ENCODE results near the gene TXNDC11. TPM values are rescaled to one million over a fixed set of nuclear protein-coding genes. Genes with fewer than 3 reads are reported as not detected.

Gene TXNDC11
- total and polyA plus RNA-seq, 10 of the 15 experiments (the other 5 are each of a cell fraction or from before 2014, with no cell fraction given): 1.7 to 86.7 (median 54.4) TPM

DNA sequence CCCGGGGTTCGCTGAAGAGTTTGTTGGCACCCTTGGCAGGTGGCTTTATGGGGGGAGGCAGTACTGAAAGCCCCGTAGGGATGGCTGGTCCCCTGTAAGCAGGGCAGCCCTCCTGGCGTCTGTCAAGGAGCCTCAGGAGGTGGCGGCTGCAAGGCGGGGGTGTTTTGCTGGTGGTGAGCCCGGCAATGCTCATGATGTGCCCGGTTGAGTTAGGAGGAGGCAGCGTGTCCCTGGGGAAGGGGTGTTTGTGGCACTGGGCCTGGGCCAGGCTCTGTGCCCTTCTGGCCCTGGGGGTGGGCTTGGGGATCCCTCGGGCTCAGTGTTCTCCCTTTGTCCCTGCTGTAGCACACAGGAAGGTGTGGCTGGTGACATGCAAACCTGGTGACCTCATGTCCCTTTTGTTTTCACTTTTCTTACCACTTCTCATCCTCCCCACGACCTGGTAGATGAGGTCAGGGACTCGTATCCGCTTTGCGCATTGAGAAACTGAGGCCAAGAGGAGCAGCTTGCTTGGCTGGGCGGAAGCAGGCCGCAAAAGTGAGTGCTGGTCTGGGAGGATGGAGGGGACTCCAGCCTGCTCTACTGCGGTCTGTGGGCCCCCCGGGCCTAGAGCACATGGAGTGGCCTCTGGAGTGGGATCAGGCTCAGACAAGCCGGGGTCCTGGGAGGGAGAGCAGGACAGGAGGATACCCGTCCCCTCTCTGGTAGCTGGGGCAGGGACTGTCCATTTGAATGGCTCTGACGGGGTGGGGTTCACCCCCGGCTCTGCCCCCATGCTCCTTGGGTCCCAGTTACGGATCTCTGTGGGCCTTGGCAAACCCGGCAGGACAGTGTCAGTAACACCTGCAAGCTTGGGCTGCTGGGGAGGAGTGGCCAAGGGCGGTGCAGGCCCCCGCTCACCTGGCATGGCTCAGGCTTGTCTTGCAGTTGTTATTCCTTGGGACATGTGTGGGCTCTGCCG is 72.2 kb downstream of the TXNDC11 start (continued):
- TF ChIP-seq, protein P1, sequence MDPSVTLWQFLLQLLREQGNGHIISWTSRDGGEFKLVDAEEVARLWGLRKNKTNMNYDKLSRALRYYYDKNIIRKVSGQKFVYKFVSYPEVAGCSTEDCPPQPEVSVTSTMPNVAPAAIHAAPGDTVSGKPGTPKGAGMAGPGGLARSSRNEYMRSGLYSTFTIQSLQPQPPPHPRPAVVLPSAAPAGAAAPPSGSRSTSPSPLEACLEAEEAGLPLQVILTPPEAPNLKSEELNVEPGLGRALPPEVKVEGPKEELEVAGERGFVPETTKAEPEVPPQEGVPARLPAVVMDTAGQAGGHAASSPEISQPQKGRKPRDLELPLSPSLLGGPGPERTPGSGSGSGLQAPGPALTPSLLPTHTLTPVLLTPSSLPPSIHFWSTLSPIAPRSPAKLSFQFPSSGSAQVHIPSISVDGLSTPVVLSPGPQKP (IDR thresholded peaks at IDR 0.05; ENCODE audit: low read depth, low read length): no peak
- TF ChIP-seq ZBED1 (IDR thresholded peaks at IDR 0.05; ENCODE audit: borderline replicate concordance) (no peak; the same call in 1 of the 2 replicates), TAF1 (IDR thresholded peaks at IDR 0.05; ENCODE audit: borderline replicate concordance, low read depth, low read length) (no peak), ZNF274 (IDR thresholded peaks at IDR 0.05; ENCODE audit: insufficient read depth, insufficient read length) (no peak), SIX5 (IDR thresholded peaks at IDR 0.05; ENCODE audit: low read depth, low read length, severe bottlenecking) (no peak), JUND (IDR thresholded peaks at IDR 0.05; ENCODE audit: low read depth, low read length) (peak; percentile 46; the same call in 1 of the 2 replicates), TCF12 (IDR thresholded peaks at IDR 0.05; ENCODE audit: low read depth, low read length) (no peak), TCF7 (IDR thresholded peaks at IDR 0.05; ENCODE audit: borderline replicate concordance) (no peak), CREM (IDR thresholded peaks at IDR 0.05; ENCODE audit: low read depth) (peak; percentile 93), IRF4 (IDR thresholded peaks at IDR 0.05; ENCODE audit: low read depth, low read length) (0 out of 2 replicates have a peak, but pooled peaks have one; percentile 21), MEF2B (IDR thresholded peaks at IDR 0.05; ENCODE audit: partially characterized antibody, poor library complexity, severe bottlenecking) (no peak), SUZ12 (IDR thresholded peaks at IDR 0.05; ENCODE audit: unreplicated experiment) (no peak), EED (IDR thresholded peaks at IDR 0.05; ENCODE audit: low read depth) (peak; percentile 33; the same call in 1 of the 2 replicates), NR2C1 (IDR thresholded peaks at IDR 0.05) (no peak), ZNF217 (IDR thresholded peaks at IDR 0.05) (no peak)
- TF ChIP-seq, protein P2, sequence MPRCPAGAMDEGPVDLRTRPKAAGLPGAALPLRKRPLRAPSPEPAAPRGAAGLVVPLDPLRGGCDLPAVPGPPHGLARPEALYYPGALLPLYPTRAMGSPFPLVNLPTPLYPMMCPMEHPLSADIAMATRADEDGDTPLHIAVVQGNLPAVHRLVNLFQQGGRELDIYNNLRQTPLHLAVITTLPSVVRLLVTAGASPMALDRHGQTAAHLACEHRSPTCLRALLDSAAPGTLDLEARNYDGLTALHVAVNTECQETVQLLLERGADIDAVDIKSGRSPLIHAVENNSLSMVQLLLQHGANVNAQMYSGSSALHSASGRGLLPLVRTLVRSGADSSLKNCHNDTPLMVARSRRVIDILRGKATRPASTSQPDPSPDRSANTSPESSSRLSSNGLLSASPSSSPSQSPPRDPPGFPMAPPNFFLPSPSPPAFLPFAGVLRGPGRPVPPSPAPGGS (IDR thresholded peaks at IDR 0.05; ENCODE audit: borderline replicate concordance, insufficient read depth, low read depth, low read length, poor library complexity, severe bottlenecking): peak; percentile 36
- TF ChIP-seq, protein P3, sequence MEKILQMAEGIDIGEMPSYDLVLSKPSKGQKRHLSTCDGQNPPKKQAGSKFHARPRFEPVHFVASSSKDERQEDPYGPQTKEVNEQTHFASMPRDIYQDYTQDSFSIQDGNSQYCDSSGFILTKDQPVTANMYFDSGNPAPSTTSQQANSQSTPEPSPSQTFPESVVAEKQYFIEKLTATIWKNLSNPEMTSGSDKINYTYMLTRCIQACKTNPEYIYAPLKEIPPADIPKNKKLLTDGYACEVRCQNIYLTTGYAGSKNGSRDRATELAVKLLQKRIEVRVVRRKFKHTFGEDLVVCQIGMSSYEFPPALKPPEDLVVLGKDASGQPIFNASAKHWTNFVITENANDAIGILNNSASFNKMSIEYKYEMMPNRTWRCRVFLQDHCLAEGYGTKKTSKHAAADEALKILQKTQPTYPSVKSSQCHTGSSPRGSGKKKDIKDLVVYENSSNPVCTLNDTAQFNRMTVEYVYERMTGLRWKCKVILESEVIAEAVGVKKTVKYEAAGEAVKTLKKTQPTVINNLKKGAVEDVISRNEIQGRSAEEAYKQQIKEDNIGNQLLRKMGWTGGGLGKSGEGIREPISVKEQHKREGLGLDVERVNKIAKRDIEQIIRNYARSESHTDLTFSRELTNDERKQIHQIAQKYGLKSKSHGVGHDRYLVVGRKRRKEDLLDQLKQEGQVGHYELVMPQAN (conservative IDR thresholded peaks at IDR 0.05): 0 out of 2 replicates have a peak, but pooled peaks have one; percentile 20
- TF ChIP-seq, protein P4, sequence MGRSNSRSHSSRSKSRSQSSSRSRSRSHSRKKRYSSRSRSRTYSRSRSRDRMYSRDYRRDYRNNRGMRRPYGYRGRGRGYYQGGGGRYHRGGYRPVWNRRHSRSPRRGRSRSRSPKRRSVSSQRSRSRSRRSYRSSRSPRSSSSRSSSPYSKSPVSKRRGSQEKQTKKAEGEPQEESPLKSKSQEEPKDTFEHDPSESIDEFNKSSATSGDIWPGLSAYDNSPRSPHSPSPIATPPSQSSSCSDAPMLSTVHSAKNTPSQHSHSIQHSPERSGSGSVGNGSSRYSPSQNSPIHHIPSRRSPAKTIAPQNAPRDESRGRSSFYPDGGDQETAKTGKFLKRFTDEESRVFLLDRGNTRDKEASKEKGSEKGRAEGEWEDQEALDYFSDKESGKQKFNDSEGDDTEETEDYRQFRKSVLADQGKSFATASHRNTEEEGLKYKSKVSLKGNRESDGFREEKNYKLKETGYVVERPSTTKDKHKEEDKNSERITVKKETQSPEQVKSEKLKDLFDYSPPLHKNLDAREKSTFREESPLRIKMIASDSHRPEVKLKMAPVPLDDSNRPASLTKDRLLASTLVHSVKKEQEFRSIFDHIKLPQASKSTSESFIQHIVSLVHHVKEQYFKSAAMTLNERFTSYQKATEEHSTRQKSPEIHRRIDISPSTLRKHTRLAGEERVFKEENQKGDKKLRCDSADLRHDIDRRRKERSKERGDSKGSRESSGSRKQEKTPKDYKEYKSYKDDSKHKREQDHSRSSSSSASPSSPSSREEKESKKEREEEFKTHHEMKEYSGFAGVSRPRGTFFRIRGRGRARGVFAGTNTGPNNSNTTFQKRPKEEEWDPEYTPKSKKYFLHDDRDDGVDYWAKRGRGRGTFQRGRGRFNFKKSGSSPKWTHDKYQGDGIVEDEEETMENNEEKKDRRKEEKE (IDR thresholded peaks at IDR 0.05): no peak
- TF ChIP-seq, protein P5, sequence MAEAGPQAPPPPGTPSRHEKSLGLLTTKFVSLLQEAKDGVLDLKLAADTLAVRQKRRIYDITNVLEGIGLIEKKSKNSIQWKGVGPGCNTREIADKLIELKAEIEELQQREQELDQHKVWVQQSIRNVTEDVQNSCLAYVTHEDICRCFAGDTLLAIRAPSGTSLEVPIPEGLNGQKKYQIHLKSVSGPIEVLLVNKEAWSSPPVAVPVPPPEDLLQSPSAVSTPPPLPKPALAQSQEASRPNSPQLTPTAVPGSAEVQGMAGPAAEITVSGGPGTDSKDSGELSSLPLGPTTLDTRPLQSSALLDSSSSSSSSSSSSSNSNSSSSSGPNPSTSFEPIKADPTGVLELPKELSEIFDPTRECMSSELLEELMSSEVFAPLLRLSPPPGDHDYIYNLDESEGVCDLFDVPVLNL (IDR thresholded peaks at IDR 0.05; ENCODE audit: low read depth, low read length): no peak
